ENCODE data around the gene GPS2. TPM values are rescaled to one million over a fixed set of nuclear protein-coding genes. Genes with fewer than 3 reads are reported as not detected.

Gene GPS2
- total RNA-seq, 1 experiment from 2014 or later = 116 TPM

GRCh38 chr17:7285679-7286078, 29.5 kb downstream of the GPS2 start:
- Histone ChIP-seq H3K27me3 (replicated peaks; ENCODE audit: insufficient read depth, low read depth, low read length, poor library complexity) (no peaks in the 10 kb centered on the region), H3K27ac (ENCODE audit: low read depth, low read length, poor library complexity, severe bottlenecking) (no peak overlapping the region), H3K4me3 (ENCODE audit: low read depth, low read length, poor library complexity, severe bottlenecking) (no peak overlapping the region), H3K9me3 (ENCODE audit: low read depth, low read length, poor library complexity, severe bottlenecking) (no peaks in the 10 kb centered on the region), H3K4me1 (ENCODE audit: insufficient read depth, low read length, poor library complexity, severe bottlenecking) (peaks cover 17% of the 10 kb centered on the region), H3K36me3 (ENCODE audit: insufficient read depth, low read length, poor library complexity, severe bottlenecking) (no peaks in the 10 kb centered on the region)
- intact Hi-C loops (cut with micrococcal nuclease; ENCODE audit: unreplicated experiment) = no loop called here
- CTCF ChIA-PET = interaction anchor here (0.6 kb wide), 1 partner anchor 91 kb away, joined by 3 read pairs; no protein-coding TSS in a partner anchor
- no TSS peak for BruUV-seq (replicated peaks)
- TF ChIP-seq EZH2 (IDR thresholded peaks at IDR 0.05; ENCODE audit: borderline replicate concordance, low read depth, low read length, poor library complexity, severe bottlenecking) (no peak), CTCF (conservative IDR thresholded peaks at IDR 0.05; ENCODE audit: low read depth, low read length) (no peak)
- no peak for DNase-seq (ENCODE audit: low spot score)
- POLR2A ChIA-PET (ENCODE audit: low non-redundant PET) = no interaction called here

- TF ChIP-seq EZH2 (IDR thresholded peaks at IDR 0.05; ENCODE audit: borderline replicate concordance, low read depth, low read length, poor library complexity, severe bottlenecking) (no peak), CTCF (conservative IDR thresholded peaks at IDR 0.05; ENCODE audit: low read depth, low read length) (no peak)
- Histone ChIP-seq H3K36me3 (ENCODE audit: insufficient read depth, low read length, poor library complexity, severe bottlenecking) (no peaks in the 10 kb centered on the region), H3K27me3 (replicated peaks; ENCODE audit: insufficient read depth, low read depth, low read length, poor library complexity) (no peaks in the 10 kb centered on the region), H3K4me1 (ENCODE audit: insufficient read depth, low read length, poor library complexity, severe bottlenecking) (peaks cover 18% of the 10 kb centered on the region), H3K9me3 (ENCODE audit: low read depth, low read length, poor library complexity, severe bottlenecking) (no peaks in the 10 kb centered on the region), H3K27ac (ENCODE audit: low read depth, low read length, poor library complexity, severe bottlenecking) (no peak overlapping the region), H3K4me3 (ENCODE audit: low read depth, low read length, poor library complexity, severe bottlenecking) (no peak overlapping the region)
- ChIA-PET CTCF (interaction anchor here (0.6 to 1.5 kb wide), 2 partner anchors 12 to 90 kb away, joined by 3 to 7 read pairs; no protein-coding TSS in a partner anchor), POLR2A (ENCODE audit: low non-redundant PET) (no interaction called here)
- no peak for DNase-seq (ENCODE audit: low spot score)
- intact Hi-C loops (cut with micrococcal nuclease; ENCODE audit: unreplicated experiment) = no loop called here
- BruUV-seq (replicated peaks) = no TSS peak
These were observed 30.2 kb downstream of the GPS2 start for GRCh38 chr17:7284911-7285310.

- Histone ChIP-seq H3K27ac (ENCODE audit: low read depth, low read length, poor library complexity, severe bottlenecking) (no peak overlapping the region), H3K9me3 (ENCODE audit: low read depth, low read length, poor library complexity, severe bottlenecking) (no peaks in the 10 kb centered on the region), H3K4me1 (ENCODE audit: insufficient read depth, low read length, poor library complexity, severe bottlenecking) (peaks cover 18% of the 10 kb centered on the region), H3K27me3 (replicated peaks; ENCODE audit: insufficient read depth, low read depth, low read length, poor library complexity) (no peaks in the 10 kb centered on the region), H3K36me3 (ENCODE audit: insufficient read depth, low read length, poor library complexity, severe bottlenecking) (no peaks in the 10 kb centered on the region), H3K4me3 (ENCODE audit: low read depth, low read length, poor library complexity, severe bottlenecking) (no peak overlapping the region)
- intact Hi-C loops (cut with micrococcal nuclease; ENCODE audit: unreplicated experiment) = no loop called here
- BruUV-seq (replicated peaks) = no TSS peak
- no peak for DNase-seq (ENCODE audit: low spot score)
- ChIA-PET CTCF (interaction anchor here (1.5 kb wide), 1 partner anchor 13 kb away, joined by 7 read pairs; no protein-coding TSS in a partner anchor), POLR2A (ENCODE audit: low non-redundant PET) (no interaction called here)
- TF ChIP-seq EZH2 (IDR thresholded peaks at IDR 0.05; ENCODE audit: borderline replicate concordance, low read depth, low read length, poor library complexity, severe bottlenecking) = no peak
- TF ChIP-seq CTCF (conservative IDR thresholded peaks at IDR 0.05; ENCODE audit: low read depth, low read length) = no peak
These were observed 31.5 kb downstream of the GPS2 start for GRCh38 chr17:7283471-7284216.

Data from A673 (cell line).